Kidney epithelial cell (primary cell): Measurements from ENCODE around the gene TBC1D10A. TPM values are rescaled to one million over a fixed set of nuclear protein-coding genes. Genes with fewer than 3 reads are reported as not detected.

Experiments used
- DNase-seq: peaks from one replicate; pipeline ENCODE4 v3.0.0-alpha.2; 2010; ENCODE audit warnings: low read depth
- H3K27me3 ChIP-seq: 2 replicates; pipeline ENCODE4 v1.6.0; 2011; ENCODE audit warnings: low read length; ENCODE audit not compliant: control insufficient read depth, insufficient read depth
- H3K36me3 ChIP-seq: 2 replicates; pipeline ENCODE4 v1.5.1; 2011; ENCODE audit warnings: low read length; ENCODE audit not compliant: control insufficient read depth, insufficient read depth
- H3K4me3 ChIP-seq: 2 replicates; pipeline ENCODE4 v1.5.1; 2011; ENCODE audit warnings: low read depth, mild to moderate bottlenecking, control low read depth, low read length
- CTCF ChIP-seq: IDR thresholded peaks from 2 replicates; pipeline ENCODE4 v1.5.1; 2011; ENCODE audit warnings: mild to moderate bottlenecking, moderate library complexity, low read length, control low read depth, inconsistent platforms; ENCODE audit not compliant: insufficient read depth, poor library complexity, severe bottlenecking
- total RNA-seq: library from RNA; depleted of rRNA; stranded (reverse); fragments of >200 nt; gene quantifications from 2 replicates; pipeline ENCODE4 v1.2.3, GENCODE V29; 2015

The TBC1D10A gene
- total RNA-seq, 1 donor from 2014 or later, result 23.9 TPM

GRCh38 chr22:30317778-30318177, 9.0 kb downstream of the TBC1D10A start:
- H3K27me3 ChIP-seq, result no peaks in the 10 kb centered on the region
- TF ChIP-seq CTCF, result no peak
- H3K36me3 ChIP-seq, result no peaks in the 10 kb centered on the region
- no peak for DNase-seq
- H3K4me3 ChIP-seq, result no peak overlapping the region

GRCh38 chr22:30315962-30316576, 10.7 kb downstream of the TBC1D10A start:
- no peaks in the 10 kb centered on the region for H3K36me3 ChIP-seq
- no peak for DNase-seq
- TF ChIP-seq CTCF, result no peak
- H3K4me3 ChIP-seq, result no peak overlapping the region
- H3K27me3 ChIP-seq, result no peaks in the 10 kb centered on the region

GRCh38 chr22:30314915-30315314, 11.8 kb downstream of the TBC1D10A start:
- Histone ChIP-seq H3K36me3 (no peaks in the 10 kb centered on the region), H3K4me3 (no peak overlapping the region), H3K27me3 (no peaks in the 10 kb centered on the region)
- no peak for TF ChIP-seq CTCF
- no peak for DNase-seq

GRCh38 chr22:30313527-30314363, 13.0 kb downstream of the TBC1D10A start:
- no peaks in the 10 kb centered on the region for H3K36me3 ChIP-seq
- no peak overlapping the region for H3K4me3 ChIP-seq
- no peak for TF ChIP-seq CTCF
- no peak for DNase-seq
- no peaks in the 10 kb centered on the region for H3K27me3 ChIP-seq

GRCh38 chr22:30312053-30312452, 14.7 kb downstream of the TBC1D10A start:
- no peak for DNase-seq
- Histone ChIP-seq H3K36me3 (no peaks in the 10 kb centered on the region), H3K27me3 (no peaks in the 10 kb centered on the region), H3K4me3 (no peak overlapping the region)
- no peak for TF ChIP-seq CTCF
